GM12878 (cell line): ENCODE results near the gene PID1. TPM values are rescaled to one million over a fixed set of nuclear protein-coding genes. Genes with fewer than 3 reads are reported as not detected.

Experiments
- ATAC-seq: fragments of 200-7000 bp; cut with Tn5 transposase; 3 replicates; pipeline ENCODE4 v1.9.1; 2020; ENCODE audit warnings: mild to moderate bottlenecking, moderate library complexity
- BruUV-seq: library from RNA; stranded (reverse); fragments of 400-500 nt; replicated peaks from 2 replicates; lab custom pipeline; 2021; lab: Mats Ljungman, UMichigan
- CTCF ChIA-PET: fragments of 300-600 bp; sonication (Branson Sonifier 250); formaldehyde crosslinking; extraction: SDS; loops from one replicate; lab custom pipeline; 2021; ENCODE audit warnings: inconsistent platforms; lab: Yijun Ruan, JAX
- POLR2A ChIA-PET: fragments of 350-600 bp; formaldehyde crosslinking; extraction: SDS; loops from one replicate; lab custom pipeline; 2021; ENCODE audit warnings: inconsistent platforms; lab: Charles Lee
- RAD21 ChIA-PET: fragments of 300-600 bp; sonication (Branson Sonifier 250); formaldehyde crosslinking; loops from one replicate; lab custom pipeline; 2023; ENCODE audit warnings: antibody characterized with exemption; ENCODE audit not compliant: unreplicated experiment; lab: Charles Lee
- SMC1A ChIA-PET: fragments of 300-600 bp; sonication (Branson Sonifier 250); formaldehyde crosslinking; loops from one replicate; lab custom pipeline; 2023; ENCODE audit not compliant: unreplicated experiment, uncharacterized antibody; lab: Charles Lee
- DNase-seq: peaks from one replicate; pipeline ENCODE4 v3.0.0-alpha.2; 2011; ENCODE audit warnings: low read depth, low spot score
- FAIRE-seq: peaks from 3 replicates; lab custom pipeline; 2011; peaks lifted over from hg19 to GRCh38; lab: Jason Lieb, UNC
- H2AFZ ChIP-seq: 2 replicates; pipeline ENCODE4 v1.6.0; 2011; ENCODE audit warnings: low read depth, low read length, control low read depth; ENCODE audit not compliant: control insufficient read depth
- H3K27ac ChIP-seq: 2 replicates; pipeline ENCODE4 v1.5.1; 2011; ENCODE audit warnings: control low read depth; ENCODE audit not compliant: control insufficient read depth, insufficient read depth
- H3K27me3 ChIP-seq, 2 experiments: replicated peaks in 1 of 2; 2 replicates each; pipeline versions ENCODE4 v1.6.0 to v1.6.1; 2011; ENCODE audit warnings: low read length in 1 of 2; ENCODE audit not compliant: control insufficient read depth in 2 of 2, insufficient read depth in 2 of 2
- H3K36me3 ChIP-seq, 2 experiments: 2 replicates each; pipeline ENCODE4 v1.5.1; 2011; ENCODE audit warnings: low read length in 1 of 2; ENCODE audit not compliant: control insufficient read depth in 2 of 2, insufficient read depth in 2 of 2
- H3K4me1 ChIP-seq: 2 replicates; pipeline ENCODE4 v1.6.1; 2011; ENCODE audit warnings: mild to moderate bottlenecking, low read length, moderate library complexity, mixed read lengths; ENCODE audit not compliant: control insufficient read depth, insufficient read depth
- H3K4me2 ChIP-seq: 2 replicates; pipeline ENCODE4 v1.6.0; 2011; ENCODE audit warnings: control low read depth; ENCODE audit not compliant: control insufficient read depth, insufficient read depth
- H3K4me3 ChIP-seq: fragments of 200-600 bp; sonication (generic); 2 replicates; pipeline ENCODE4 v1.5.1; 2016
- H3K79me2 ChIP-seq: 2 replicates; pipeline ENCODE4 v1.6.0; 2011; ENCODE audit warnings: low read length; ENCODE audit not compliant: control insufficient read depth, insufficient read depth
- H3K9ac ChIP-seq: 2 replicates; pipeline ENCODE4 v1.8.0; 2011; ENCODE audit warnings: low read length, control low read depth, mixed read lengths; ENCODE audit not compliant: control insufficient read depth, insufficient read depth
- H3K9me3 ChIP-seq: replicated peaks from 3 replicates; pipeline ENCODE4 v1.5.1; 2011; ENCODE audit warnings: mild to moderate bottlenecking, low read length; ENCODE audit not compliant: control insufficient read depth, insufficient read depth
- H4K20me1 ChIP-seq: 2 replicates; pipeline ENCODE4 v1.6.0; 2011; ENCODE audit not compliant: control insufficient read depth, insufficient read depth
- RELA ChIP-seq: fragments of 450-650 bp; IDR thresholded peaks from 2 replicates; pipeline ENCODE4 v1.8.0; 2014; ENCODE audit warnings: borderline replicate concordance; ENCODE audit not compliant: partially characterized antibody
- ZNF24 ChIP-seq: fragments of 450-650 bp; IDR thresholded peaks from 2 replicates; pipeline ENCODE4 v1.6.1; 2017; ENCODE audit warnings: antibody characterized with exemption, mild to moderate bottlenecking
- WGBS: methylation state at CpG from one replicate; pipeline ENCODE4 v1.1.6; 2016; ENCODE audit warnings: low lambda C conversion rate; ENCODE audit not compliant: insufficient replicate concordance, insufficient coverage; ENCODE audit errors: missing lambda C conversion rate; 5-methylcytosine and 5-hydroxymethylcytosine counted together
- in situ Hi-C: fragments of 300-500 bp; cut with MboI; formaldehyde crosslinking; loops from 9 replicates; pipeline ENCODE4 v1.14.3; 2018; ENCODE audit warnings: mixed read lengths
- intact Hi-C: fragments of 100-400 bp; cut with micrococcal nuclease; formaldehyde crosslinking; loops from one replicate; pipeline ENCODE4 v1.14.2; 2022; ENCODE audit not compliant: unreplicated experiment
- polyA plus RNA-seq, 11 experiments: library from polyadenylated mRNA; depleted of rRNA in 4 of 11; unstranded in 6 of 11; stranded (reverse) in 5 of 11; fragments of >200 nt; fragmentation: Nextera tagmentation in 4 of 11; fragmentation: Illumina TruSeq in 1 of 11; extraction: Ambion mirVana in 4 of 11; extraction: Trizol in 1 of 11; gene quantifications; 1 replicate in 1 of 11; 2 replicates in 10 of 11; pipeline versions ENCODE4 v1.2.1 to v1.2.3, GENCODE V29; 2011 to 2016; ENCODE audit warnings: inconsistent platforms in 2 of 11, missing spikeins in 2 of 11, low read depth in 1 of 11
- small RNA-seq: library from RNA; depleted of rRNA; stranded (forward); fragments of <200 nt; gene quantifications from one replicate; pipeline ENCODE3, GENCODE V24; 2014
- total RNA-seq, 4 experiments: library from RNA; depleted of rRNA in 3 of 4; stranded (reverse); fragments of >200 nt in 3 of 4; fragmentation: Illumina TruSeq in 1 of 4; extraction: Trizol in 1 of 4; gene quantifications; 2 replicates each; pipeline versions ENCODE4 v1.2.1 to v1.2.3, GENCODE V29; 2013 to 2021

The PID1 gene
- total and polyA plus RNA-seq, 10 of the 15 experiments (the other 5 are each of a cell fraction or from before 2014, with no cell fraction given): not detected

- WGBS: 0% methylated on average over 1 of the region's 1 CpG
- ChIA-PET CTCF (no interaction called here), RAD21 (no interaction called here), POLR2A (no interaction called here), SMC1A (no interaction called here)
- no peaks in the 10 kb centered on the region for H3K27me3 ChIP-seq
- no peak overlapping the region for H3K9ac ChIP-seq
- TF ChIP-seq RELA (no peak), ZNF24 (no peak)
- H3K36me3 ChIP-seq: no peaks in the 10 kb centered on the region
- in situ Hi-C loops (no loop called here), intact Hi-C loops (no loop called here)
- no peak overlapping the region for H3K4me2 ChIP-seq
- DNase-seq (no peak), ATAC-seq (no peak), FAIRE-seq (no peak)
- H2AFZ ChIP-seq: no peak overlapping the region
- no TSS peak for BruUV-seq
- no peaks in the 10 kb centered on the region for H3K79me2 ChIP-seq
- no peaks in the 10 kb centered on the region for H3K9me3 ChIP-seq
- H3K4me1 ChIP-seq: no peaks in the 10 kb centered on the region
- H3K27ac ChIP-seq: no peak overlapping the region
- H4K20me1 ChIP-seq: no peaks in the 10 kb centered on the region
- H3K4me3 ChIP-seq: no peak overlapping the region
These were observed 296.9 kb downstream of the PID1 start for GRCh38 chr2:228974169-228974568.

Small RNA genes lying within 50 kb of the gene (small RNA-seq; reads per million reads assigned to genes)
- not detected for gene RN7SKP283
